HepG2 (cell line): Measurements from ENCODE around the gene ID3. TPM values are rescaled to one million over a fixed set of nuclear protein-coding genes. Genes with fewer than 3 reads are reported as not detected.

Experiments used
- BORCS8-MEF2B ChIP-seq: sonication (generic); formaldehyde crosslinking; IDR thresholded peaks from 2 replicates; pipeline ENCODE4 v1.8.0; 2022; ENCODE audit warnings: mild to moderate bottlenecking, missing genetic modification reagents
- DPF2 ChIP-seq: sonication (generic); formaldehyde crosslinking; IDR thresholded peaks from 2 replicates; pipeline ENCODE4 v1.4.0; 2020; ENCODE audit warnings: mild to moderate bottlenecking, low read depth, missing genetic modification reagents, borderline replicate concordance
- DZIP1 ChIP-seq: sonication (generic); formaldehyde crosslinking; IDR thresholded peaks from 2 replicates; pipeline ENCODE4 v1.5.0; 2020; ENCODE audit warnings: mild to moderate bottlenecking, missing genetic modification reagents
- FLYWCH1 ChIP-seq: sonication (generic); formaldehyde crosslinking; IDR thresholded peaks from 2 replicates; pipeline ENCODE4 v1.8.1; 2023; ENCODE audit warnings: mild to moderate bottlenecking, missing genetic modification reagents
- GTF2F1 ChIP-seq: fragments of 150-350 bp; IDR thresholded peaks from 2 replicates; pipeline ENCODE4 v1.6.1; 2014; ENCODE audit warnings: low read length
- JUN ChIP-seq: sonication (generic); formaldehyde crosslinking; IDR thresholded peaks from 2 replicates; pipeline ENCODE4 v1.4.0; 2020; ENCODE audit warnings: mild to moderate bottlenecking, missing genetic modification reagents
- LCORL ChIP-seq, 2 experiments: fragments of 450-650 bp in 1 of 2; sonication (generic) in 1 of 2; formaldehyde crosslinking in 1 of 2; IDR thresholded peaks; 2 replicates each; pipeline versions ENCODE4 v1.5.0 to v1.6.1; 2017 to 2020; ENCODE audit warnings: antibody characterized with exemption in 1 of 2, missing genetic modification reagents in 1 of 2
- MBNL3 ChIP-seq: fragments of 250-450 bp; sonication (Bioruptor Pico); conservative IDR thresholded peaks from 2 replicates; pipeline ENCODE4 v1.8.0; 2022; ENCODE audit warnings: mild to moderate bottlenecking, inconsistent platforms
- PRDM4 ChIP-seq: sonication (generic); formaldehyde crosslinking; IDR thresholded peaks from 2 replicates; pipeline ENCODE4 v1.9.0; 2021; ENCODE audit warnings: missing genetic modification reagents, borderline replicate concordance
- RAD51 ChIP-seq: fragments of 450-650 bp; IDR thresholded peaks from 2 replicates; pipeline ENCODE4 v1.6.1; 2016; ENCODE audit warnings: borderline replicate concordance
- SRF ChIP-seq: IDR thresholded peaks from 2 replicates; pipeline ENCODE4 v1.6.1; 2011; ENCODE audit warnings: mild to moderate bottlenecking, low read depth, low read length, moderate library complexity
- THRA ChIP-seq: sonication (generic); formaldehyde crosslinking; IDR thresholded peaks from 2 replicates; pipeline ENCODE4 v1.4.0; 2020; ENCODE audit warnings: missing genetic modification reagents, borderline replicate concordance
- USF2 ChIP-seq, 2 experiments: sonication (generic) in 1 of 2; formaldehyde crosslinking in 1 of 2; IDR thresholded peaks; 2 replicates each; pipeline versions ENCODE4 v1.5.1 to v1.6.1; 2011 to 2020; ENCODE audit warnings: borderline replicate concordance in 1 of 2, low read depth in 1 of 2, low read length in 1 of 2, mild to moderate bottlenecking in 1 of 2, missing genetic modification reagents in 1 of 2, moderate library complexity in 1 of 2
- ZNF362 ChIP-seq: sonication (generic); formaldehyde crosslinking; IDR thresholded peaks from 2 replicates; pipeline ENCODE4 v1.4.0; 2020; ENCODE audit warnings: missing genetic modification reagents, mild to moderate bottlenecking, borderline replicate concordance
- ZNF549 ChIP-seq: sonication (generic); formaldehyde crosslinking; IDR thresholded peaks from 2 replicates; pipeline ENCODE4 v1.5.0; 2020; ENCODE audit warnings: missing genetic modification reagents
- ZNF670 ChIP-seq: sonication (generic); formaldehyde crosslinking; IDR thresholded peaks from 2 replicates; pipeline ENCODE4 v1.8.0; 2022; ENCODE audit warnings: mild to moderate bottlenecking, missing genetic modification reagents, borderline replicate concordance
- ZSCAN21 ChIP-seq: sonication (generic); formaldehyde crosslinking; IDR thresholded peaks from 2 replicates; pipeline ENCODE4 v1.8.0; 2022; ENCODE audit warnings: mild to moderate bottlenecking, missing genetic modification reagents, moderate library complexity, borderline replicate concordance
- polyA plus RNA-seq, 8 experiments: library from polyadenylated mRNA; depleted of rRNA in 3 of 8; stranded (reverse) in 7 of 8; unstranded in 1 of 8; fragments of >200 nt; fragmentation: Illumina TruSeq in 4 of 8; extraction: Trizol in 4 of 8; gene quantifications; 2 replicates each; pipeline versions ENCODE4 v1.2.1 to v1.2.3, GENCODE V29; 2011 to 2016; ENCODE audit warnings: low read depth in 4 of 8, missing spikeins in 1 of 8, mixed read lengths in 1 of 8; ENCODE audit not compliant: insufficient read depth in 1 of 8
- total RNA-seq, 5 experiments: library from RNA; depleted of rRNA; stranded (reverse); fragments of >200 nt; fragmentation: Illumina TruSeq; extraction: Trizol; gene quantifications; 2 replicates each; pipeline ENCODE4 v1.2.3, GENCODE V29; 2016; ENCODE audit warnings: low read depth in 1 of 5

ID3 gene
- total and polyA plus RNA-seq, 2 of the 13 experiments (the other 11 are each of a cell fraction or from before 2014, with no cell fraction given) = 64.8 to 115 TPM

- TF ChIP-seq USF2 (IDR thresholded peaks at IDR 0.05; ENCODE audit: low read depth, low read length) (no peak), USF2 (CRISPR knock-in tag; IDR thresholded peaks at IDR 0.05; ENCODE audit: borderline replicate concordance) (no peak), THRA (CRISPR knock-in tag) (no peak; the same call in 1 of the 2 replicates), DPF2 (CRISPR knock-in tag) (no peak), ZSCAN21 (CRISPR knock-in tag) (peak; percentile 52), GTF2F1 (peak; percentile 89; the same call in 1 of the 2 replicates), RAD51 (no peak), ZNF362 (CRISPR knock-in tag) (no peak), ZNF549 (CRISPR knock-in tag) (no peak), ZNF670 (CRISPR knock-in tag) (peak; percentile 71; the same call in 1 of the 2 replicates), SRF (no peak), DZIP1 (0 out of 2 replicates have a peak, but pooled peaks have one; percentile 43), PRDM4 (CRISPR knock-in tag) (no peak), FLYWCH1 (CRISPR knock-in tag) (no peak), BORCS8-MEF2B (CRISPR knock-in tag) (peak; percentile 50; the same call in 1 of the 2 replicates), JUN (no peak), MBNL3 (CRISPR knock-in tag) (no peak), LCORL (IDR thresholded peaks at IDR 0.05) (no peak), LCORL (CRISPR knock-in tag; IDR thresholded peaks at IDR 0.05) (no peak)
These were observed at the start of gene ID3 (continued) for GRCh38 chr1:23559136-23559984.
